Large intestine (tissue), 12 donors: Measurements from ENCODE around the gene HPN. TPM values are rescaled to one million over a fixed set of nuclear protein-coding genes. Genes with fewer than 3 reads are reported as not detected.
A peak's percentile ranks its signal among the peaks of the same experiment; 100 is the strongest.
"Not testable (repeated sequence)": the region's sequence is repeated elsewhere in the genome, so short reads cannot be mapped to it uniquely, and the experiment has no call there.

Experiments
- DNase-seq, 2 donors: peaks; one replicate each; pipeline versions ENCODE4 v3.0.0 to v3.0.0-alpha.2; 2013
- H3K27ac ChIP-seq: one replicate; pipeline ENCODE4 v1.5.1; 2013; ENCODE audit warnings: low read length
- H3K27me3 ChIP-seq: 2 replicates; pipeline ENCODE4 v1.6.1; 2013; ENCODE audit warnings: low read length; ENCODE audit not compliant: control insufficient read depth, insufficient read depth
- H3K36me3 ChIP-seq: 2 replicates; pipeline ENCODE4 v1.6.1; 2013; ENCODE audit warnings: low read length; ENCODE audit not compliant: control insufficient read depth, insufficient read depth
- H3K4me1 ChIP-seq: one replicate; pipeline ENCODE4 v1.6.1; 2013; ENCODE audit warnings: low read length; ENCODE audit not compliant: control insufficient read depth, insufficient read depth
- H3K4me3 ChIP-seq: one replicate; pipeline ENCODE4 v1.5.1; 2013; ENCODE audit warnings: low read length
- H3K9me3 ChIP-seq: one replicate; pipeline ENCODE4 v1.6.1; 2013; ENCODE audit warnings: mild to moderate bottlenecking, low read depth, low read length, moderate library complexity; ENCODE audit not compliant: control insufficient read depth
- WGBS: methylation state at CpG from one replicate; pipeline ENCODE4 v1.1.5; 2013; ENCODE audit warnings: low lambda C conversion rate; ENCODE audit not compliant: insufficient coverage; 5-methylcytosine and 5-hydroxymethylcytosine counted together
- long read RNA-seq, 11 donors: transcript quantifications; one replicate each; lab custom pipeline, GENCODE V29; 2026
- polyA plus RNA-seq: library from polyadenylated mRNA; unstranded; fragments of 120-200 nt; gene quantifications from one replicate; pipeline ENCODE4 v1.2.1, GENCODE V29; 2013

HPN gene
- polyA plus RNA-seq = 309 TPM
- long read RNA-seq, donor 1, partial matches to known transcripts = 73 of 92 reads
- long read RNA-seq, donor 1, other reads (novel, unspliced or antisense) = 17 of 92 reads
- long read RNA-seq, donor 2, partial matches to known transcripts = 246 of 275 reads
- long read RNA-seq, donor 2, other reads (novel, unspliced or antisense) = 26 of 275 reads
- long read RNA-seq, donor 3 = 0 reads
- long read RNA-seq, donor 4, partial matches to known transcripts = 33 of 33 reads
- long read RNA-seq, donor 4, other reads (novel, unspliced or antisense) = 0 of 33 reads
- long read RNA-seq, donor 5, partial matches to known transcripts = 62 of 71 reads
- long read RNA-seq, donor 5, other reads (novel, unspliced or antisense) = 9 of 71 reads
- long read RNA-seq, donor 6, partial matches to known transcripts = 126 of 160 reads
- long read RNA-seq, donor 6, other reads (novel, unspliced or antisense) = 34 of 160 reads
- long read RNA-seq, donor 7, partial matches to known transcripts = 40 of 40 reads
- long read RNA-seq, donor 7, other reads (novel, unspliced or antisense) = 0 of 40 reads
- long read RNA-seq, donor 8, partial matches to known transcripts = 210 of 243 reads
- long read RNA-seq, donor 8, other reads (novel, unspliced or antisense) = 32 of 243 reads
- long read RNA-seq, donor 9, partial matches to known transcripts = 187 of 215 reads
- long read RNA-seq, donor 9, other reads (novel, unspliced or antisense) = 28 of 215 reads
- long read RNA-seq, donor 10, partial matches to known transcripts = 198 of 220 reads
- long read RNA-seq, donor 10, other reads (novel, unspliced or antisense) = 21 of 220 reads
- long read RNA-seq, donor 11, partial matches to known transcripts = 133 of 143 reads
- long read RNA-seq, donor 11, other reads (novel, unspliced or antisense) = 10 of 143 reads

DNA sequence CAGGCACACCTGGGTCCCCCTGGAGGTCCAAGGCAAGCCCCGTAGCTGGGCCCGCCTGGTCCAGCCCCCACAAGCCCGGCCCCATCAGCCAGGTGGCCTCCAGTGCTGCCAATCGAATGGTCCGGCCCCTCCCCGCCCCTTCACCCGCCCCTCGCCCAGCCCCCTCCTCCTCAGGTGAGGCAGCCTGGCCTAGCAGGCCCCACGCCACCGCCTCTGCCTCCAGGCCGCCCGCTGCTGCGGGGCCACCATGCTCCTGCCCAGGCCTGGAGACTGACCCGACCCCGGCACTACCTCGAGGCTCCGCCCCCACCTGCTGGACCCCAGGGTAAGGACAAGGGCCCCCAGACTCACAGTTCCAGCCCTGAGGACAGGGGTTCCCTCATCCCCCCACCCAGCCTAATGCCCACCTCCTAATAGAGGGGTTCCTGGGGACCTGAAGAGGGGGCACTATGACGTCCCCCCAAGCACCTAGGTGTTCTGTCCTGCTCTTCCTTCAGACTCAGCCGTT lies at the start of gene HPN:
HPN (plus strand) TSS at position 174 of the 508 bp plus-strand sequence. CDS start 786 bp downstream, outside the sequence.
- peaks cover 40% of the 10 kb centered on the region for H3K4me1 ChIP-seq
- H3K9me3 ChIP-seq = peaks cover 4% of the 10 kb centered on the region
- WGBS = no CpG with 5 or more reads among the region's 19 CpGs
- peak within 1 kb of the TSS; percentile 79 for H3K4me3 ChIP-seq
- peak within 1 kb of the TSS; percentile 99 for H3K27ac ChIP-seq
- peak; percentile 81 to 90 for DNase-seq
- peaks cover 4% of the 10 kb centered on the region for H3K36me3 ChIP-seq
- H3K27me3 ChIP-seq = peaks cover 2% of the 10 kb centered on the region

DNA sequence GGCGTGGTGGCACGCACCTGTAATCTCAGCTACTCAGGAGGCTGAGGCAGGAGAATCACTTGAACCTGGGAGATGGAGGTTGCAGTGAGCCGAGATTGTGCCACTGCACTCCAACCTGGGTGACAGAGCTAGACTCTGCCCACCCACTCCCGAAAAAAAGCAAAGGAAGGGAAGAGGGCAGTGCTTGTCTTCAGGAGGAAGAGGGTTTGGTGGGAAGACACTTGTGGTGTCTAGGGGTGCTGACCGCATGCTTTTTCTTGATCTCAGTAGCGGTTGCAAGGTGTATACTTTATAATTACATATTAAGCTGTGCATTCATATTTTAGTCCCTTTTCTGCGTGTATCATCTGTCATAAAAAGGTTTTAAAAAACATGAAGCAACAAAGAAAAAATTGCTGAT lies 48.9 kb upstream of the HPN start:
- WGBS = 83% methylated on average over 1 of the region's 7 CpGs
- not testable (repeated sequence) for DNase-seq, H3K9me3 ChIP-seq, H3K36me3 ChIP-seq, H3K27me3 ChIP-seq, H3K27ac ChIP-seq, H3K4me1 ChIP-seq, H3K4me3 ChIP-seq

DNA sequence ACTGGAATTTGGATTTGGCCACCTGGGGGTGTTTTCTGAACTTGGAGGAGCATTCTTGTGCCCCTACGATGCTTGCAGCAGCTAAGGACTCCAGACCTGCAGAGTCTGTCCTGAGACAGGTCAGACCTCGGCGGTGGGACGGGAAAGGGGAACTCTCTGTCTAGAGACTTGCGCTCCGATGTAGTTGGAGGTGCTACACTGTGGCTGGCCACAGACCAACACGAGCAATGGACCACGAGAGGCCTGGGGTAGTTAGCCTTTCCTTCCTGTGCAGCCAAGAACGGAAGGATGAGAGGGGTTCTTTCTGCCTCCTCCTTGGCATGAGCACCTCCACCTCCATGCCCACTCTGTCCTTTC lies 47.3 kb upstream of the HPN start:
- no CpG with 5 or more reads among the region's 9 CpGs for WGBS
- Histone ChIP-seq H3K4me3 (no peak overlapping the region), H3K4me1 (peaks cover 16% of the 10 kb centered on the region), H3K27ac (no peak overlapping the region), H3K36me3 (no peaks in the 10 kb centered on the region), H3K27me3 (no peaks in the 10 kb centered on the region), H3K9me3 (peaks cover 4% of the 10 kb centered on the region)
- no peak for DNase-seq

DNA sequence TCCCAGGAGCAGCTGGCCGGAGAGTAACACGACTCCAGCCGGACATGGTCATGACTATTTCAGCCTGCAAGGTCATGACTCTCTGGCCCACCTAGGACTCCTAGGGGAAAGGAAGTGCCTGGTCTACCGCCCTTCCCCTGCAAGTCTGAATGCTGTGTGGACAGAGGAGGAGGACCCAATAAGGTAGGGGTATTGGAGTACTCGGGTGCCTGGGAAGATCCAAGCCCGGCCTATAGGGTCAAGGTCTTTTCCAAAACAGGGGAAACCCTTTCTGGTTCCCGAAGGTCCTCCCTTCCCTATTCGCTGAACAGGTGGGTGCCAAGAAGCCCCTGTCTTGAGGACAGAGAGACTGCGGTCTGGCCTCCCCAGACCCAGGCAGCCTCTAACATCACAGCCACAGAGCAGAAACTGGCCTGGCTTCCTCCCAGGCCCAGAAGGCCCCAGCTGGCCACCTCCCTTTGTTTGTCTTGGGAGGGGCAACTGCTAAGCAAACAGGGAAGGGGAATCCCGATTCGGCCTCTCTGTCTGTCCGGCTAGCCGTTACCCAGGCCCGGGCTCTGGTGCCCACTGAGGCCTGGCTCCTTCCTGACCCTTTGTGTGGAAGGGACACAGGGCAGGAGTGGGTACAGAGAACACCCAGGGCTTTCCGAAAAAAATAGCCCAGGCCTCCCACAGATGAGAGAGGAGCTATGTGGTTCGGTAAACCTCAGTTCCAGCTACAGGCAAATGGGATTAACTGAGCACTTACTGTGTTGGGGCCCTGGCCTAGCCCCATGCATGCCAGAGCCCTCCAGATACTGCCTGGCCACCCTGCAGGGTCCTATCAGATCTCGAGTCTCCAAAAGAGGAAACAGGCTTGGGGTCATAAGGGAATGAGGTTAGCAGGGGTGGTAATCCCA lies 46.6 kb upstream of the HPN start:
- Histone ChIP-seq H3K4me1 (peaks cover 20% of the 10 kb centered on the region), H3K27me3 (no peaks in the 10 kb centered on the region), H3K27ac (no peak overlapping the region), H3K36me3 (no peaks in the 10 kb centered on the region), H3K9me3 (peaks cover 4% of the 10 kb centered on the region), H3K4me3 (no peak overlapping the region)
- no peak for DNase-seq
- WGBS = no CpG with 5 or more reads among the region's 17 CpGs

DNA sequence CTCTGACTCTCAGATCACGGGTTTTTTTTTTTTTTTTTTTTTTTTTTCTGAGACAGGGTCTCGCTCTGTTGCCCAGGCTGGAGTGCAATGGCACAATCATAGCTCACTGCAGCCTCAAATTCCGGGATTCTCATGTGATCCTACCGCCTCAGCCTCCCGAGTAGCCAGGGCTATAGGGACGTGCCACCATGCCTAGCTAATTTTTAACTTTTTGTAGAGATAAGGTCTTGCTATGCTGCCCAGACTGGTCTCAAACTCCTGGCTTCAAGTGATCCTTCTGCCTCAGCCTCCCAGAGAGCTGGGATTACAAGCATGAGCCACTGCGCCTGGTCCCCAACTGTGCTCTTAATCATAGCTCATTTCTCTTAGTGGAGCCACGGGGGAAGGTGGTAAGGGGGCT lies 46.0 kb upstream of the HPN start:
- Histone ChIP-seq H3K4me3 (no peak overlapping the region), H3K4me1 (peaks cover 20% of the 10 kb centered on the region), H3K27ac (no peak overlapping the region), H3K27me3 (no peaks in the 10 kb centered on the region), H3K9me3 (peaks cover 4% of the 10 kb centered on the region), H3K36me3 (no peaks in the 10 kb centered on the region)
- no peak for DNase-seq
- no CpG with 5 or more reads among the region's 8 CpGs for WGBS

DNA sequence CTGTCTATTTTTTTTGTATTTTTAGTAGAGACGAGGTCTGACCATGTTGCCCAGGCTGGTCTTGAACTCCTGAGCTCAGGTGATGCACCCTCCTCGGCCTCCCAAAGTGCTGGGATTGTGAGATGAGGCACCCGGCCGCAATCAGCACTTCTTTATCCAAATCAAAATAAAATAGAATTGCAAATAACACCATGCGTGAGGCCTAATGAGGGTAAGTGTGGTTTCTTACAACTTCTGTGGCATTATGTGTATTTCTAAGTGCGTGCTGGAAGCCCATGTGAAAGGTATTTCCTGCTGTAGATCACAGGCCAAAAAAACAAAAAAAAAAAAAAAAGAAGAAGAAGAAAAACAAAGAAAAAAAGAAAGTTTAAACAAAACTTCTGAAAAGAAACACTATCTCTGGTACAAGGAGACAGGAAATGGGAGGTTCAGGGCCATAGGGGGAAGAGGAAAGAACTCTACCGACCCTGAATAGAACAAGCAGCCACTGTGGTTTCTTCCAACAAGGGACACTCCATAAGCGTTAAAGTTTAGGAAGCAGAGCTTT lies 44.4 kb upstream of the HPN start:
- Histone ChIP-seq H3K27ac (no peak overlapping the region), H3K27me3 (no peaks in the 10 kb centered on the region), H3K36me3 (no peaks in the 10 kb centered on the region), H3K4me3 (no peak overlapping the region), H3K4me1 (peaks cover 22% of the 10 kb centered on the region), H3K9me3 (peaks cover 4% of the 10 kb centered on the region)
- no peak for DNase-seq
- WGBS = 78% methylated on average over 2 of the region's 8 CpGs

DNA sequence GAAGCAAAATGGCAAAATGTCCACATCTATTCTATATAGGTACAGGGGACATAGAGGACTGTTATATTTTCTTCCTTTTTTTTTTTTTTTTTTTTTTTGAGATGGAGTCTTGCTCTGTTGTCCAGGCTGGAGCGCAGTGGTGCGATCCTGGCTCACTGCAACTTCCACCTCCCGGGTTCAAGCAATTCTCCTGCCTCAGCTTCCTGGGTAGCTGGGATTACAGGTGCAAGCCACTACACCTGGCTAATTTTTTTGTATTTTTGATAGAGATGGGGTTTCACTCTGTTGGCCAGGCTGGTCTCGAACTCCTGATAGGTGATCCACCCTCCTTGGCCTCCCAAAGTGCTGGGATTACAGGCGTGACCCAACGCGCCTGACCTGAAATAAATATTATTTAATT lies 43.3 kb upstream of the HPN start:
- not testable (repeated sequence) for H3K27ac ChIP-seq

DNA sequence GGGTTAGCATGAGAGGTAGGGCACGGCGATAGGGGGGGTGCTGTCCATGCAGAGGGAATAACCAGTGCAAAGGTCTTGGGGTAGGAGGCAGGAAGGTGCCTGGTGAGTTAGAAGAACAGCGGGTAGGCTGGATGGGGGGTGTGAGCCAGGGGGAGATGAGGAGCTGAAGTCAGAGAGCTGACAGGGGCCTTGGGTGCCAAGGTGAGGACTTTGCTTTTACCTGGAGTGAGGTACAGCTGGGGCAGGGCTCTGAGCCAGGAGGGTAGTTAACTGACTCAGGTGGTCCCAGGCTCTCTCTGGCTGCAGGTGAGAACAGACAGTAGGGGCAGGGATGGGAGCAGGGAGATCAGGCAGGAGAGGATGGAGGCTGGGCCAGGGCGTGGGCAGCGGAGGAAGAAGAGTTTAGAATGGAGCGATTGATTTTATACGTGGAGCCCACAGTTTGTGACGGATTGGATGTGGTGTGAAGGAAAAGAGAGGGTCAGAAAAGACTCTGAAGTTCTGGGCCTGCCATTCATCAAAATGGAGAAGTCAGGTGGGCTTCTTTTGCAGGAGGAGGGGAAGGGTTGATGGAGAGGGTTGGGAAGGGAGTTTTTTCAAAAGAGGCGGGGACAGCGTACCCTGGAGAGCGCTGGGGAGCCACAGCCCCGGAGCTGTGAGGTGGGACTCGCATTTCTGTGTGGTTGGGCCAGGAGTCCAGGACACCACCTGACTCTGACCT lies 42.6 kb upstream of the HPN start:
- peaks cover 4% of the 10 kb centered on the region for H3K9me3 ChIP-seq
- H3K4me3 ChIP-seq = peak overlapping the region; percentile 64

More for the DNA sequence above, 43.3 kb upstream of the HPN start:
- H3K9me3 ChIP-seq, DNase-seq, H3K4me3 ChIP-seq, H3K36me3 ChIP-seq, H3K27me3 ChIP-seq: not testable (repeated sequence)
- peaks cover 28% of the 10 kb centered on the region for H3K4me1 ChIP-seq
- no CpG with 5 or more reads among the region's 7 CpGs for WGBS

More for the DNA sequence above, 42.6 kb upstream of the HPN start:
- no peaks in the 10 kb centered on the region for H3K27me3 ChIP-seq
- H3K4me1 ChIP-seq = peaks cover 34% of the 10 kb centered on the region
- DNase-seq = peak in 1 of 2 donors; percentile 53
- WGBS = 57% methylated on average over 4 of the region's 13 CpGs
- H3K27ac ChIP-seq = peak overlapping the region; percentile 98
- H3K36me3 ChIP-seq = peaks cover 4% of the 10 kb centered on the region
